HUDEP-2 (cell line): Measurements from ENCODE around the gene MRPL43.

Source experiments
- DNase-seq, 76 experiments: peaks; one replicate each; lab custom pipeline; 2025; ENCODE audit not compliant: unreplicated experiment in 76 of 76; lab: John Stamatoyannopoulos, UW

Gene MRPL43

GRCh38 chr10:101005869-101006567, 18.7 kb upstream of the MRPL43 start:
- no peak for DNase-seq

GRCh38 chr10:101005361-101005760, 18.1 kb upstream of the MRPL43 start:
- DNase-seq, result no peak

GRCh38 chr10:101003639-101004206, 16.4 kb upstream of the MRPL43 start:
- DNase-seq, result no peak

DNA sequence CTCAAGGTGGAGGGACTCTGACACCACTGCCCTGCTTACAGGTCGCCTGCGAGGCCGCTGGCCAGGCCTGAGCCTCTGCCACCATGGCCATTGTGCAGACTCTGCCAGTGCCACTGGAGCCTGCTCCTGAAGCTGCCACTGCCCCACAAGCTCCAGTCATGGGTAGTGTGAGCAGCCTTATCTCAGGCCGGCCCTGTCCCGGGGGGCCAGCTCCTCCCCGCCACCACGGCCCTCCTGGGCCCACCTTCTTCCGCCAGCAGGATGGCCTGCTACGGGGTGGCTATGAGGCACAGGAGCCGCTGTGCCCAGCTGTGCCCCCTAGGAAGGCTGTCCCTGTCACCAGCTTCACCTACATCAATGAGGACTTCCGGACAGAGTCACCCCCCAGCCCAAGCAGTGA, 15.2 kb upstream of the MRPL43 start:
- DNase-seq, result no peak

DNA sequence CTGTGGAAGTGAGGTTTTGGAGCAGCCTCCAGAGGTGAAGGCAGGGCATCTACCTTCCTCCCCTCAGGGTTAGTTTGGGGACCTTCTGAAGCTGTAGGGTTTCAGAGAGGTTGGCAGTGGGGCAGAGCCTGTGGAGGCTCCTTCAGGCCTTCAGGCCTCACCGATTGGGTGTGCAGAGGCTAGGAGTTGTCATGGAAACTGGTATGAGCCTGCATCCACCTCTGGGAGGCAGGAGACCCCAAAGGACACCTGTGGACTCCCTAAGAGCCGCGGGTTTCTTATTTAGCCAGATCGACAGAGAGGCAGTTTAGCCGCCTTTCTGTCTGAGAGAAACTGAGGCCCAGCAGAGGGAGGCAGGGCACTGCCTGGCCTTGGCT, 14.3 kb upstream of the MRPL43 start:
- no peak for DNase-seq

GRCh38 chr10:101000915-101001658, 13.8 kb upstream of the MRPL43 start:
- DNase-seq, result no peak

DNA sequence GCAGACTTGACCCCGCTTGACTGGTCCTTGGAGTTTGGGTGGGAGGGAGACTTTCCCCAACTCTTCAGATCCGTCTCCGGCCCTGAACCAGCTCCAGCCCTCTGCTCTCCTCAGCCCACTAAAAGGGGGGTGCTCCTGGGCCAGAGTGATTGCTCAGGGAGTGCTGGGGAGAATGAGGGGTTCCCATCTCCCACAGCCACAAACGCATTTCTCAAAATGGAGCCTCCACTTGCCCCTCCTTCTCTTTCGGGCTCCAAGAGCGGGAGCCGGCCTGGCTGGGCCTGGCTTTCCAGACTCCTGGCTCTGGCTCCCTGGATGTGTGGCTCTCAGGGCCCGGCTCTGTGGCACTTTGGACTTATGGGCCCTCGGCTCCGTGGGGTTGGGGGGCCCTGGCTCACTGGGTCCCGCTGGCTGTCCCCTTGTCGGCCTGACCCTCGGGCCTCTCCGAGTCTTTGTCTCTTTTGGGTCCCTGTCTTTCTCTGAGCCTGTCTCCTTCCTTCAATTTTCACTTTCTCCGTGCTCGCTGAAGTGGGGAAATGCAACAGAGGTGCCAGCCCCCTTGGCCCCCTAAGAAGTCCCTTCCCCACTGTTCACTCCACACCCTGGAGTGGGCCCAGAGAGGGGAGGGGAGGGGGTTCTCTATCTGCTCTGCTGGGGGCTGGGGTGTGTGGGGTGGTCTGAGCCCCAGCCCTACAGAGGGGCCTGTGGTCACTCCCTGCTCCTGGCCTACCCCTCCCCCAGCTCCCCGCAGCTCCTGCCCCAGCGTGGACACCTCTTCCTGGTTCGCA, 13.0 kb upstream of the MRPL43 start:
- no peak for DNase-seq

- DNase-seq, result peak in 2 of 76 experiments; percentile 14 to 18
Measured at GRCh38 chr10:100999742-101000126, 12.4 kb upstream of the MRPL43 start, which contains the start of gene LZTS2. Gene LZTS2, plus strand, starts transcription at chr10:100999808. Its CDS starts 2,731 bp downstream, at chr10:101002539.

GRCh38 chr10:100998991-100999741, 11.9 kb upstream of the MRPL43 start:
- DNase-seq, result peak in 56 of 76 experiments; percentile 11 to 79 (median 48)

DNA sequence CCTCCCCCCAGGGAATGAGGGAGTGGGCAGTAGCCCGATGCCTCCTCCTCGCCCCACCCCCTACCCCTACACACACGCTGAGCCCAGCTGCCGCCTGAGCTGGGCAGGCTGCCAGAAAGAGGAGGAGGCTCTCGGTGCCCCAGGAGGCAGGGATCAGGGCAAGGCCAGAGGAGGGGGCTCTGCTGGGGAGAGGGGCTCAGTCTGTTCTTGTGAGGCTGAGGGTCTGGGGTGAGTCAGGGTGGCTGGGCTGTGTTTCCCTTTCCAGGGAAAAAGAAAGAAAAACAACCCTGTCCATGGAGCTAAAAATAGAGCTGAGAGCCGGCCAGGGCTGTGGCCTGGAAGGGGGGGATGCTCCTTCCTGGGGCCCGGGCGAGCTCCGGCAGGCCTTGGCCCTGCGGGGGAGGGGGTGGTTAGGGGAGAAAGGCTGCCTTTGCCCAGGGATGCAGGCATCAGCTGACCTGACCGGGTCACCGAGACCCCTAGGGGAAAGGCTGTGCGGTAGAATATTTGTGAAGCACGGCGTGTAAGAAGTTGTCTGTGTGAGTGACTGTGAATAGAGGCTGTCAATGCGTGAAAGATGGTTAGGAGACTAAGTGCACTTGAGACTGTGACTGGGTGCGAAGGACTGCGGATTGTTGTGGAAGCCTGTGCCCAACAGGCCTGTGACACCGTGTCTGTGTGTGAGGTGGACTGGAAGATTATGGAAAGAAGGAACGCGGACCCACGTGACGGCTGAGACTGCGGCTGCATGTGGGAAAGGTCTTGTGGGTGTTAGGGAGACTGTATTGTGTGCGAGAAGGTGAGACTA, 11.1 kb upstream of the MRPL43 start:
- peak in 72 of 76 experiments; percentile 6 to 87 (median 70) for DNase-seq

GRCh38 chr10:100997360-100998182, 10.3 kb upstream of the MRPL43 start:
- DNase-seq, result peak in 67 of 76 experiments; percentile 22 to 87 (median 65)

DNA sequence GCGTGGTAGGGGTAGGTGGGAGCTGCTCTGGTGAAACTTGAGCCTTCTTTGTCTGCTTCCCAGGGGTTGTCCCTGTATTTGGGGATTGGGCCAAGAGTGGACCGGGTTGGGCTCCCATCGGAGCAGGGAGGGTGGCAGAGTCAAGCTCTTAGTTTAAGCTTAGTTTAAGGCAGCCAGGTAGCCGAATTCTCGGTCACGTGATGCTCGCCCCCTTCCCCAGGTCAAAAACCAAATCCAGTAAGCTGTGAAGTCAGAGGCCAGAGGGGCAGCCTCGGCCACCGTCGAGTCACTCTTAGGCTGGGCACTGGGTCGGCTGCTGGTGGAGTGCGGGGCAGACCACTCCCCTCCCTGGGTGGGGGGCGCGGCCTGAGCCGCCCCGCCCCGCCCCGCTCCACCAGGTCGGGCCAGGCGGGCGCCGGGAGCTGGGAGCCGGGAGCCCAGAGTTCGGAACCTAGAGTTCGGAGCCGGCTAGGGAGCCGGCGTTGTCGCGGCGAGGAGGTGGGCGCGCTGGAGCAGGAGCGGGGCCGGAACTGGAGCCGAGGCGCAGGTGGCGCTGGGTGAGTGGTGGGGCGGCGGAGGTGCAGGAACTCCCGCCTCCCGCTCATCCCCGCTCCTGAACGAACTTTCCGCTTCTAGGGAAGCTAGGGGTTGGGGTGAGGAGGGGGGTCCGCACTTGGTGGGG, 9.5 kb upstream of the MRPL43 start:
- DNase-seq, result peak in 15 of 76 experiments; percentile 7 to 55 (median 28)

DNA sequence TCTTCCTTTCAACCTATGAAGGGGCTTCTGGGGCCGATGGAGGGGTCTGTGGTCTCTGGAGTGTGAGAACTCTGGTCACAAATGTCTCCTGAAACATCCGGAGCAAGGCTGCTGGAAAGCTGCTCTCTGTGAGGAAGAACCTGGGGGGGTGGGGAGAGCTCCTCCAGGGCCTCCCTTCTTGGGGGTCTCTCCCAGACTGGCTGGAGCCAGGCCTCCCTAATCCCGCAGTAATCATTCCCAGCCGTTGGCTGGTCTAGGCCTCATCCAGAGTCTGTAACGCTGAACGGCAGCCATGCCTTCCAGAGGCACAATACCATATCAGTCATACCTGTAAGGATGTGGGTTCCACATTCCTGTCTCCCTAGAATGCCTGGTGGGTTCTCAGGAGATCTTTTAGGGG, 7.9 kb upstream of the MRPL43 start:
- DNase-seq, result no peak

GRCh38 chr10:100993986-100994708, 6.8 kb upstream of the MRPL43 start:
- DNase-seq, result no peak

DNA sequence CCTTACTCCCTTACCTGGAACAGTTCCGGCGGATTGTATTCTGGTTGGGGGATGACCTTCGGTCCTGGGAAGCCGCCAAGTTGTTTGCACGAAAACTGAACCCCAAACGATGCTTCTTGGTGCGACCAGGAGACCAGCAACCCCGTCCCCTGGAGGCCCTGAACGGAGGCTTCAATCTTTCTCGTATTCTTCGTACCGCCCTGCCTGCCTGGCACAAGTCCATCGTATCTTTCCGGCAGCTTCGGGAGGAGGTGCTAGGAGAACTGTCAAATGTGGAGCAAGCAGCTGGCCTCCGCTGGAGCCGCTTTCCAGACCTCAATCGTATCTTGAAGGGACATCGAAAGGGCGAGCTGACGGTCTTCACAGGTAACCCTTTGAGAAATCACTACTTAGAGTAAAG, 1.8 kb upstream of the MRPL43 start:
- no peak for DNase-seq

DNA sequence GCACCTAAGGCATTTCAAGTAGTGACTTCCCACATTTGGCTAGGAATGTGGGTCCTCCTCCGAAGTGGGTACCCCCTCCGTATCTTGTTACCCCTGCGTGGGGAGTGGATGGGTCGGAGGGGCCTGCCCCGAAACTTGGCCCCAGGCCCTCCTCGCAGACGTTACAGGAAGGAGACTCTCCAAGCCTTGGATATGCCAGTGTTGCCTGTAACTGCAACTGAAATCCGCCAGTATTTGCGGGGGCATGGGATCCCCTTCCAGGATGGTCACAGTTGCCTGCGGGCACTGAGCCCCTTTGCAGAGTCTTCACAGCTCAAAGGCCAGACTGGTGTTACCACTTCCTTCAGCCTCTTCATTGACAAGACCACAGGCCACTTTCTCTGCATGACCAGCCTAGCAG, 869 bp upstream of the MRPL43 start:
- no peak for DNase-seq

DNA sequence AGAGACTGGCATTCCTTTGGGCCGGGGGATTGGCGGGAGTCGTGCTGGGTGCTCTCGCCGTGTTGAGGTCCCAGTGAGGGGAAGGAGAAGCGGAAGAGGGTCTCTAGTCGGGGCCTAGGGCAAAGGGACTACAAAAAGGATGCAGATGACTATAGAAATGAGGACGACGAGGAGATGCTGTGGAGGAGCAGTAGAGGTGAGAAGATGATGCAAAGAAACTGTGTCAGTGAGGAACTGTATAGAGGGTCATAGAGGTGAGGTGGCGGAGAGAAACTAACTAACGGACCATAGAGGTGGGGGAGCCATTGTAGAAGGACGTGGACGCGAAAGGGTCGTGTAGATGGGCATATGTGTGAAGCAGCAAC, 370 bp upstream of the MRPL43 start:
- peak in 1 of 76 experiments; percentile 53 for DNase-seq

DNA sequence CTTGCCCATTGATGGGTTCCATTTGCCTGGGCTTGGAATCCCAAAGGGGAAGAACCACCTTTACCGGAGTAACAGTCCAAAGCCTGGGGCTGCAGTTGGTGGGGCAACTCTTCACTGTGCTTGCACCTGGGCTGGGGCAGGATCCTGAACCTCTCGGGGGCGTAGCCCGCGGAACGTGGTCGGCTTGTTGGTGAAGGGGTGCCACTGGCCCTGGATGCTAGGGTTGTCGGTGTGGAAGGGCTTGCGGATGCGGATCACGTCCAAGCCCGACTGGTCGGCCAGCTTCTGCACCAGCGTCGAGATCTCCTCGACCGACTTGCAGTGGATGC, 710 bp downstream of the MRPL43 start:
- no peak for DNase-seq
